Nephron (organoid): ENCODE measurements around the gene RNF113B.
A peak's percentile ranks its signal among the peaks of the same experiment; 100 is the strongest.

ENCODE experiments used
- H3K27ac Mint-ChIP-seq, 3 experiments: 2 replicates each; pipeline ENCODE4 v1.8.0; 2020; ENCODE audit warnings: mixed read lengths in 3 of 3, mild to moderate bottlenecking in 2 of 3, moderate library complexity in 1 of 3
- H3K27me3 Mint-ChIP-seq: 2 replicates; pipeline ENCODE4 v1.8.0; 2021; ENCODE audit warnings: low read depth, mild to moderate bottlenecking, moderate library complexity, mixed read lengths
- H3K36me3 Mint-ChIP-seq: 2 replicates; pipeline ENCODE4 v1.8.0; 2020; ENCODE audit warnings: low read depth, mixed read lengths
- H3K4me1 Mint-ChIP-seq: 2 replicates; pipeline ENCODE4 v1.8.0; 2020; ENCODE audit warnings: mixed read lengths
- H3K4me3 Mint-ChIP-seq, 3 experiments: 2 replicates each; pipeline ENCODE4 v1.8.0; 2020; ENCODE audit warnings: mild to moderate bottlenecking in 3 of 3, mixed read lengths in 3 of 3, moderate library complexity in 2 of 3
- H3K9me3 Mint-ChIP-seq: 2 replicates; pipeline ENCODE4 v1.8.0; 2020; ENCODE audit warnings: mixed read lengths
- CTCF ChIP-seq, 3 experiments: fragments of 200-600 bp; sonication (generic); IDR thresholded peaks; one replicate each; pipeline ENCODE4 v1.5.0; 2021; ENCODE audit warnings: antibody characterized with exemption in 3 of 3; ENCODE audit not compliant: unreplicated experiment in 3 of 3

Gene RNF113B

GRCh38 chr13:98174307-98174706, 2.8 kb downstream of the RNF113B start:
- peaks cover 3% of the 10 kb centered on the region for H3K27me3 Mint-ChIP-seq
- H3K4me1 Mint-ChIP-seq: peaks cover 70% of the 10 kb centered on the region
- peak overlapping the region; percentile 92 to 97 (median 94) for H3K27ac Mint-ChIP-seq

DNA sequence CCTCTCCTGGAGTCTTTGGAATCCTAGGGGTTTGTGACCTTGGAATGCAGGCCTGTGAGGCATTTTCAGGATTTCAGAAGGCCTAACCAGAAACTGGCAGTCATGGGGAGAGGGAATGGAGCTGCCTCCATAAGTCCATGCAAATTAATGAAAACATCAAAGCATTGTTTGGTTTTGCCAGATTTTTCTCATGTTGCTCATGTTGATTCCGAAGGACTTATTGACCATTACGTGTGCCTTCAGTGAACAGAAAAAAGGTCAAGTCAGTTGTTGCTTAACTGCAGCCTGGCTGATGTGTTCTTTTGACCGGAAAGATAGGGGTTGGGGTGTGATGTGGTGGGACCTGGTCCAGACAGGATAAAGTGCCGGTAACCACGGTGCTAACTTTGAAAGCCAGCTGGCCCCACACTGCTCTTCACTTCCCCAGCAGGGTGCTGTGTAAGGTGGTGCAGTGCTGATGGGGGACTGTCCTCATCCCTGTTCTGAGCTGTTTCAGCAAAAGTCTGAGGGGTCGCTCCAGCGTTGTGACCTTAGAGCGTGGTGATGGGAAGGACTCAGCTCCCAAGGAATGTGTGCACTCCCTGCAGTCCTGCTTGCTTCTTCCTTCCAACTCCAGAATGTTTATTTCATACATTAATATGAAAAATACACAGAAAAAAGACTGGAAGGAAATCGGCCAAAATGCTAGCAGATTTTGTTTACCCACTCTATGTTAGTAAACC, 3.5 kb downstream of the RNF113B start:
- H3K4me3 Mint-ChIP-seq: peak overlapping the region in 2 of 3 experiments; percentile 9 to 32
- TF ChIP-seq CTCF (IDR thresholded peaks at IDR 0.05; ENCODE audit: unreplicated experiment in 3 of 3): no peak

More at GRCh38 chr13:98174307-98174706, 2.8 kb downstream of the RNF113B start:
- Mint-ChIP-seq H3K4me3 (peak overlapping the region in 2 of 3 experiments; percentile 43 to 63), H3K36me3 (peaks cover 46% of the 10 kb centered on the region), H3K9me3 (peaks cover 3% of the 10 kb centered on the region)
- no peak for TF ChIP-seq CTCF (IDR thresholded peaks at IDR 0.05; ENCODE audit: unreplicated experiment in 3 of 3)

DNA sequence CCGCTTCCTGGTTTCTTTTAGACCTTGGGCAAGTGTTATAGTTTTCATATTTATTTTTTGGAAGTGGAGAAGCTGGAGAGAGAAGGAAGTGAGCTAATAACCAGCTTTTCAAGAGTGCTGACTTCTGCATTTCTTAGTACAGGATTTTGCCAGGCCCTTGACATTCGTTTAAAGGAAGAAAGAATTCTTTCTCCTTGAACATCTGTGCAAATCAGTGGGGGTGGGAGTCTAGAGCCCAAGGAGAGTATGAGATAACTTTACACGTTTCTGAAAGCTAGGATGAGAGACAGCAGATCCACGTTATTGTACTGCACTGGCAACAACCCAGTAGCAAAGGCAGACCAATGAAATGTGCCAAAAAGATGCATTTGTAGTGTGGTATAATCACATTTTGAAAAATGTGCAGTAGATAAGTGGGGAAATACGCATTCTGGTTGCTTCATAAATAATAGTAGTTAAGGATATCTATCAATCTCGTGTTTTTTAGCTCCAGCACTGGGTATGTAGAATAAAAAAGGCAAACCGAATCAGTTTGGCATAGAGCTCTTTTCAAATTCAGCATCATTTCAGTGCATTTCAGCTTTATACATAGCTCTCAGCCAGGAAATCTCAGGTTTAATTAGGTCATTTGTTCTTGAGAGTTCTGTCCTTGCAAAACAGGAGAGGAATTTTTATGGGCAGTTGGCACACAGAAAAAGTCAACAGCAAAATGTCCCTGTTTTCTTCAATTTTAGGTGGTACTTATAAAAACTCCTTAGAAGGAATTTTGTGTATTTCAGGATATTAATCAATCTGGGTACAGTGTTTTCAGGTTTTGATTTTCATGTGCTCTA, 4.3 kb downstream of the RNF113B start:
- no peak for TF ChIP-seq CTCF (IDR thresholded peaks at IDR 0.05; ENCODE audit: unreplicated experiment in 3 of 3)
- Mint-ChIP-seq H3K9me3 (peaks cover 5% of the 10 kb centered on the region), H3K4me1 (peaks cover 73% of the 10 kb centered on the region), H3K36me3 (peaks cover 38% of the 10 kb centered on the region), H3K27me3 (peaks cover 3% of the 10 kb centered on the region), H3K4me3 (peak overlapping the region; percentile 7 to 51 (median 33)), H3K27ac (peak overlapping the region; percentile 92 to 97 (median 94))

More for the DNA sequence above, 3.5 kb downstream of the RNF113B start:
- Mint-ChIP-seq H3K36me3 (peaks cover 43% of the 10 kb centered on the region), H3K27ac (peak overlapping the region; percentile 92 to 97 (median 94)), H3K9me3 (peaks cover 5% of the 10 kb centered on the region), H3K27me3 (peaks cover 3% of the 10 kb centered on the region), H3K4me1 (peaks cover 72% of the 10 kb centered on the region)

DNA sequence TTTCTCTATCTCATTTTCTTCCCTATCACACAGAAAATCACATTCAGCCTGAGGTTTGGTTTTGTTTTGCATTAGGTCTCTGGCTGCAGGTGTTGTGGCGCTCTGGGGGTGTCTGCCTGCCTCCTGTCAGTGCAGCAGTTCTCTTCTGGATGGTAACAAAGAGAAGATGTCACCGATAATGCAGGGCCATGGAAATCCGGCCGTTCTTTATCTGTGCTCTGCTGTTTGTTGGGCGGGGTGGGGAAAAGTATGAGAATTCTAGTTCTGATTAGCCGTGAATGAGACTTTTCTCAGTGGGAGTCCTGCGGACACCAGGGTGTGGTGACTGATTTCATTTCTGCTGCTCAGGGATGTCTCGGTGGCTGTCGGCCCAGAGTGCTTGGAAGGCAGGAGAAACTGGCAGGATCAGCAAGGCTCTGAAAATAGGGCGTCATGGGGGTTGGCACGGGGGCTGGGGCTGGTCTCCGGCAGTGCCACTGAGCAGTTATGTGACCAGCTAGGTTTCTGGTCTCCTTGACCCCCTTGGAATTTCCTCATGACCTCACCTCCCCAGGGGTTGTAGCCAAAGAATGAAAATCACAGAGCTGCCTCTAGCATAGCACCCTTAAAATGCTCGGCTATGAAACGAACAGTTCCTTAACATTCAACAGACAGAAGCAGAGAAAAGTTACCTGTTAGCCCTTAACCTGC, 5.0 kb downstream of the RNF113B start:
- H3K4me3 Mint-ChIP-seq: peak overlapping the region; percentile 14 to 51 (median 43)
- H3K36me3 Mint-ChIP-seq: peaks cover 35% of the 10 kb centered on the region

GRCh38 chr13:98169331-98169730, 7.7 kb downstream of the RNF113B start:
- Mint-ChIP-seq H3K4me3 (no peak overlapping the region), H3K4me1 (peaks cover 57% of the 10 kb centered on the region)
- TF ChIP-seq CTCF (IDR thresholded peaks at IDR 0.05; ENCODE audit: unreplicated experiment in 3 of 3): no peak

More for the DNA sequence above, 5.0 kb downstream of the RNF113B start:
- H3K9me3 Mint-ChIP-seq: peaks cover 3% of the 10 kb centered on the region
- peak overlapping the region; percentile 92 to 97 (median 94) for H3K27ac Mint-ChIP-seq
- H3K27me3 Mint-ChIP-seq: peaks cover 3% of the 10 kb centered on the region
- H3K4me1 Mint-ChIP-seq: peaks cover 70% of the 10 kb centered on the region
- no peak for TF ChIP-seq CTCF (IDR thresholded peaks at IDR 0.05; ENCODE audit: unreplicated experiment in 3 of 3)

More at GRCh38 chr13:98169331-98169730, 7.7 kb downstream of the RNF113B start:
- Mint-ChIP-seq H3K9me3 (peaks cover 3% of the 10 kb centered on the region), H3K36me3 (peaks cover 27% of the 10 kb centered on the region), H3K27me3 (peaks cover 3% of the 10 kb centered on the region), H3K27ac (peak overlapping the region; percentile 1 to 24 (median 17))
